ENCODE data around the gene GMDS. TPM values are rescaled to one million over a fixed set of nuclear protein-coding genes. Genes with fewer than 3 reads are reported as not detected.

The GMDS gene
- total and polyA plus RNA-seq, 2 donors (not counting 1 experiment from before 2014, with no cell fraction given) = 11.5 to 16.4 TPM

GRCh38 chr6:1801401-1801800, 444.0 kb downstream of the GMDS start:
- Mint-ChIP-seq H3K27me3 (no peaks in the 10 kb centered on the region), H3K9me3 (ENCODE audit: insufficient read depth) (no peaks in the 10 kb centered on the region), H3K4me3 (no peak overlapping the region), H3K4me1 (peaks cover 12% of the 10 kb centered on the region), H3K27ac (no peak overlapping the region)
- ATAC-seq (ENCODE audit: low read depth) = no peak
- Histone ChIP-seq H3K27me3 (replicated peaks in 1 of 4; ENCODE audit: control extremely low read depth in 1 of 4, control insufficient read depth in 3 of 4, insufficient read depth in 4 of 4, low read length in 3 of 4) (no peaks in the 10 kb centered on the region), H3K4me3 (ENCODE audit: control extremely low read depth in 1 of 5, extremely low read depth in 1 of 5, insufficient read depth in 1 of 5, low read depth in 2 of 5, low read length in 4 of 5) (no peak overlapping the region), H3K36me3 (replicated peaks in 1 of 2; ENCODE audit: control extremely low read depth in 1 of 2, control insufficient read depth in 1 of 2, extremely low read depth in 1 of 2, insufficient read depth in 2 of 2, low read length in 1 of 2) (no peaks in the 10 kb centered on the region), H3K27ac (ENCODE audit: low read length in 2 of 2) (no peak overlapping the region), H2AFZ (ENCODE audit: insufficient read depth, low read depth, low read length, poor library complexity, severe bottlenecking) (no peak overlapping the region), H4K20me1 (ENCODE audit: control insufficient read depth, insufficient read depth, low read length, poor library complexity, severe bottlenecking) (no peaks in the 10 kb centered on the region), H3K79me2 (ENCODE audit: control insufficient read depth, insufficient read depth, low read length) (no peaks in the 10 kb centered on the region), H3K4me2 (replicated peaks; ENCODE audit: low read depth, low read length, poor library complexity, severe bottlenecking) (no peak overlapping the region), H3K9me3 (ENCODE audit: control extremely low read depth in 1 of 3, control insufficient read depth in 2 of 3, insufficient read depth in 1 of 3, low read length in 2 of 3) (no peaks in the 10 kb centered on the region), H3K4me1 (ENCODE audit: control insufficient read depth in 2 of 2, insufficient read depth in 2 of 2, low read length in 2 of 2) (peaks cover 3 to 8% of the 10 kb centered on the region in 2 donors), H3K9ac (ENCODE audit: low read length) (no peak overlapping the region)
- no peak for TF ChIP-seq EZH2 (IDR thresholded peaks at IDR 0.05; ENCODE audit: borderline replicate concordance, insufficient read depth, low read depth, low read length, poor library complexity, severe bottlenecking)
- TF ChIP-seq, protein P1, sequence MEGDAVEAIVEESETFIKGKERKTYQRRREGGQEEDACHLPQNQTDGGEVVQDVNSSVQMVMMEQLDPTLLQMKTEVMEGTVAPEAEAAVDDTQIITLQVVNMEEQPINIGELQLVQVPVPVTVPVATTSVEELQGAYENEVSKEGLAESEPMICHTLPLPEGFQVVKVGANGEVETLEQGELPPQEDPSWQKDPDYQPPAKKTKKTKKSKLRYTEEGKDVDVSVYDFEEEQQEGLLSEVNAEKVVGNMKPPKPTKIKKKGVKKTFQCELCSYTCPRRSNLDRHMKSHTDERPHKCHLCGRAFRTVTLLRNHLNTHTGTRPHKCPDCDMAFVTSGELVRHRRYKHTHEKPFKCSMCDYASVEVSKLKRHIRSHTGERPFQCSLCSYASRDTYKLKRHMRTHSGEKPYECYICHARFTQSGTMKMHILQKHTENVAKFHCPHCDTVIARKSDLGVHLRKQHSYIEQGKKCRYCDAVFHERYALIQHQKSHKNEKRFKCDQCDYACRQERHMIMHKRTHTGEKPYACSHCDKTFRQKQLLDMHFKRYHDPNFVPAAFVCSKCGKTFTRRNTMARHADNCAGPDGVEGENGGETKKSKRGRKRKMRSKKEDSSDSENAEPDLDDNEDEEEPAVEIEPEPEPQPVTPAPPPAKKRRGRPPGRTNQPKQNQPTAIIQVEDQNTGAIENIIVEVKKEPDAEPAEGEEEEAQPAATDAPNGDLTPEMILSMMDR (IDR thresholded peaks at IDR 0.05) = no peak
- DNase-seq = no peak
- ChIA-PET POLR2A (no interaction called here), CTCF (interaction anchor here (0.7 kb wide), 1 partner anchor 15 kb away, joined by 3 read pairs; no protein-coding TSS in a partner anchor)
- WGBS (ENCODE audit: insufficient coverage) = 97% methylated on average over 4 of the region's 7 CpGs
- intact Hi-C loops (cut with micrococcal nuclease) = no loop called here

DNA sequence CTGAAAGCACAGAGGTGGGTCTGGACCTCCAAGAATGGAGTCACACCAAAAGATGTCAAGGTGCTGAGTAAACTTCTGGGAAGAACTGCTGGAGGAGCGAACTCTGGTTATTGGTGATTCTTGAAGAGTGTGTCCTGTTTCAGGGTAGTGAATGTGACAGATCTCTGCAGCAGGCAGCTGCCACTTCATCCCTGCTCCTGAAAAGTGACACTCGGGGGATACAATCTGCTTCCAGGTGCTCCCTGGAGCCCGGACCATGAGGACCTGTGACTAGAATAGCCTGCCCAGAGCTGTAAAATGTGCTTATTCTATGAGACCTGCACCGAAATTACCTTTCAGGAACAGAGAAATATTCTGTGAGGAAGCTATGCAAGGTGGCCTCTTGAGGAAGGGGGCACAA, 444.6 kb downstream of the GMDS start:
- H3K4me3 Mint-ChIP-seq = no peak overlapping the region
- no peaks in the 10 kb centered on the region for H3K9me3 Mint-ChIP-seq (ENCODE audit: insufficient read depth)
- ATAC-seq (ENCODE audit: low read depth) (no peak), DNase-seq (no peak)
- Histone ChIP-seq H3K4me3 (ENCODE audit: control extremely low read depth in 1 of 5, extremely low read depth in 1 of 5, insufficient read depth in 1 of 5, low read depth in 2 of 5, low read length in 4 of 5) (no peak overlapping the region), H3K4me1 (ENCODE audit: control insufficient read depth in 2 of 2, insufficient read depth in 2 of 2, low read length in 2 of 2) (peaks cover 3 to 8% of the 10 kb centered on the region in 2 donors), H3K9me3 (ENCODE audit: control extremely low read depth in 1 of 3, control insufficient read depth in 2 of 3, insufficient read depth in 1 of 3, low read length in 2 of 3) (no peaks in the 10 kb centered on the region), H4K20me1 (ENCODE audit: control insufficient read depth, insufficient read depth, low read length, poor library complexity, severe bottlenecking) (no peaks in the 10 kb centered on the region), H3K79me2 (ENCODE audit: control insufficient read depth, insufficient read depth, low read length) (no peaks in the 10 kb centered on the region), H3K27me3 (replicated peaks in 1 of 4; ENCODE audit: control extremely low read depth in 1 of 4, control insufficient read depth in 3 of 4, insufficient read depth in 4 of 4, low read length in 3 of 4) (no peaks in the 10 kb centered on the region), H3K27ac (ENCODE audit: low read length in 2 of 2) (no peak overlapping the region), H3K9ac (ENCODE audit: low read length) (no peak overlapping the region), H3K36me3 (replicated peaks in 1 of 2; ENCODE audit: control extremely low read depth in 1 of 2, control insufficient read depth in 1 of 2, extremely low read depth in 1 of 2, insufficient read depth in 2 of 2, low read length in 1 of 2) (no peaks in the 10 kb centered on the region), H2AFZ (ENCODE audit: insufficient read depth, low read depth, low read length, poor library complexity, severe bottlenecking) (no peak overlapping the region), H3K4me2 (replicated peaks; ENCODE audit: low read depth, low read length, poor library complexity, severe bottlenecking) (no peak overlapping the region)
- 89% methylated on average over 4 of the region's 4 CpGs for WGBS (ENCODE audit: insufficient coverage)
- H3K27ac Mint-ChIP-seq = no peak overlapping the region
- CTCF ChIA-PET = no interaction called here
- TF ChIP-seq EZH2 (IDR thresholded peaks at IDR 0.05; ENCODE audit: borderline replicate concordance, insufficient read depth, low read depth, low read length, poor library complexity, severe bottlenecking) = no peak
- TF ChIP-seq, protein P1 (IDR thresholded peaks at IDR 0.05) = no peak
- intact Hi-C loops (cut with micrococcal nuclease) = no loop called here
- H3K4me1 Mint-ChIP-seq = peaks cover 12% of the 10 kb centered on the region
- POLR2A ChIA-PET = no interaction called here
- H3K27me3 Mint-ChIP-seq = no peaks in the 10 kb centered on the region
